GM18951 (cell line): ENCODE results near the gene PRDM9.
"Not testable (repeated sequence)": the region's sequence is repeated elsewhere in the genome, so short reads cannot be mapped to it uniquely, and the experiment has no call there.

Experiments used
- POLR2A ChIP-seq: IDR thresholded peaks from 4 replicates; pipeline ENCODE4 v1.6.1; 2011; ENCODE audit warnings: mild to moderate bottlenecking; ENCODE audit not compliant: insufficient read length, insufficient read depth; ENCODE audit errors: extremely low read depth
- in situ Hi-C: fragments of 300-500 bp; cut with MboI; formaldehyde crosslinking; loops from one replicate; pipeline ENCODE4 v1.12.0; 2022; ENCODE audit warnings: low sequenced_read_pairs, mixed read lengths, inconsistent platforms; ENCODE audit not compliant: unreplicated experiment

The PRDM9 gene

GRCh38 chr5:23507278-23507685, at the start of gene PRDM9:
Gene PRDM9, plus strand, starts transcription at chr5:23507609. Its CDS starts 1,425 bp downstream, at chr5:23509034.
- TF ChIP-seq POLR2A = no peak
- in situ Hi-C loops = no loop called here

- in situ Hi-C loops = no loop called here
- TF ChIP-seq POLR2A = no peak
Measured at GRCh38 chr5:23457780-23458179, 49.6 kb upstream of the PRDM9 start.

- no peak for TF ChIP-seq POLR2A
- in situ Hi-C loops = no loop called here
Measured at GRCh38 chr5:23459214-23459613, 48.2 kb upstream of the PRDM9 start.

- in situ Hi-C loops = no loop called here
- no peak for TF ChIP-seq POLR2A
Measured at GRCh38 chr5:23461576-23461975, 45.8 kb upstream of the PRDM9 start.

GRCh38 chr5:23466401-23466912, 41.0 kb upstream of the PRDM9 start:
- TF ChIP-seq POLR2A = no peak
- in situ Hi-C loops = no loop called here

GRCh38 chr5:23468658-23469057, 38.8 kb upstream of the PRDM9 start:
- in situ Hi-C loops = no loop called here
- TF ChIP-seq POLR2A = no peak

- in situ Hi-C loops = no loop called here
Measured at GRCh38 chr5:23473915-23474314, 33.5 kb upstream of the PRDM9 start.

GRCh38 chr5:23474315-23474714, 33.1 kb upstream of the PRDM9 start:
- no peak for TF ChIP-seq POLR2A
- in situ Hi-C loops = no loop called here

More at GRCh38 chr5:23473915-23474314, 33.5 kb upstream of the PRDM9 start:
- no peak for TF ChIP-seq POLR2A

GRCh38 chr5:23476580-23476979, 30.8 kb upstream of the PRDM9 start:
- in situ Hi-C loops = no loop called here
- no peak for TF ChIP-seq POLR2A

- TF ChIP-seq POLR2A = no peak
- in situ Hi-C loops = no loop called here
Measured at GRCh38 chr5:23482642-23483041, 24.8 kb upstream of the PRDM9 start.

- in situ Hi-C loops = no loop called here
- no peak for TF ChIP-seq POLR2A
Measured at GRCh38 chr5:23483090-23483489, 24.3 kb upstream of the PRDM9 start.

- in situ Hi-C loops = no loop called here
- TF ChIP-seq POLR2A = no peak
Measured at GRCh38 chr5:23484096-23484495, 23.3 kb upstream of the PRDM9 start.

GRCh38 chr5:23486227-23486626, 21.2 kb upstream of the PRDM9 start:
- in situ Hi-C loops = not testable (repeated sequence)

- TF ChIP-seq POLR2A = no peak
- in situ Hi-C loops = no loop called here
Measured at GRCh38 chr5:23490993-23491392, 16.4 kb upstream of the PRDM9 start.

GRCh38 chr5:23494558-23494957, 12.9 kb upstream of the PRDM9 start:
- in situ Hi-C loops = no loop called here
- no peak for TF ChIP-seq POLR2A

- TF ChIP-seq POLR2A = no peak
- in situ Hi-C loops = no loop called here
Measured at GRCh38 chr5:23496576-23496975, 10.8 kb upstream of the PRDM9 start.
